HG03558 (cell line): ENCODE measurements around the gene DNMT3A.
A peak's percentile ranks its signal among the peaks of the same experiment; 100 is the strongest.

Experiments used
- ATAC-seq: cut with Tn5 transposase; IDR thresholded peaks from one replicate; pipeline ENCODE4 v1.9.1; 2021; ENCODE audit warnings: moderate number of reproducible peaks; ENCODE audit not compliant: unreplicated experiment; ENCODE audit errors: extremely low read depth

The DNMT3A gene

DNA sequence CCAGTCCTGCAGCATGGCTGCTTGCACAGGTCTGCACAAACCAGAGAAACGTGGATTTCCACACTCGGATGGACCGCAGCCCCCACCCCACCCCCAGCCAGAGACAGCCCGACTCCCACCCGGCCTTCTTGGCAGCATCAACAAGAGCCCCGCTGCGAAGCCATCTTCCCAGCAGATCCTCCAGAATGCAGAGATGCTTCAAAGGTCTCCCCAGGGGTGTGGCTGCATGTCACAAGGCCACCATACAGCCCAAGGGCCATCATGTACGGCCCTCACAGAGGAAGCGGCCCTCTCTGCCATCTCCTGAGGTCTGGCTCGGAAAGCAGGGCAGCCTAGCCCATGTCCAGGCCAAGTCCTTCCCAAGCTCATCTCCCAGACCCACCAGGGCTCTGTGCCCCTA lies 11.5 kb downstream of the DNMT3A start:
- no peak for ATAC-seq

DNA sequence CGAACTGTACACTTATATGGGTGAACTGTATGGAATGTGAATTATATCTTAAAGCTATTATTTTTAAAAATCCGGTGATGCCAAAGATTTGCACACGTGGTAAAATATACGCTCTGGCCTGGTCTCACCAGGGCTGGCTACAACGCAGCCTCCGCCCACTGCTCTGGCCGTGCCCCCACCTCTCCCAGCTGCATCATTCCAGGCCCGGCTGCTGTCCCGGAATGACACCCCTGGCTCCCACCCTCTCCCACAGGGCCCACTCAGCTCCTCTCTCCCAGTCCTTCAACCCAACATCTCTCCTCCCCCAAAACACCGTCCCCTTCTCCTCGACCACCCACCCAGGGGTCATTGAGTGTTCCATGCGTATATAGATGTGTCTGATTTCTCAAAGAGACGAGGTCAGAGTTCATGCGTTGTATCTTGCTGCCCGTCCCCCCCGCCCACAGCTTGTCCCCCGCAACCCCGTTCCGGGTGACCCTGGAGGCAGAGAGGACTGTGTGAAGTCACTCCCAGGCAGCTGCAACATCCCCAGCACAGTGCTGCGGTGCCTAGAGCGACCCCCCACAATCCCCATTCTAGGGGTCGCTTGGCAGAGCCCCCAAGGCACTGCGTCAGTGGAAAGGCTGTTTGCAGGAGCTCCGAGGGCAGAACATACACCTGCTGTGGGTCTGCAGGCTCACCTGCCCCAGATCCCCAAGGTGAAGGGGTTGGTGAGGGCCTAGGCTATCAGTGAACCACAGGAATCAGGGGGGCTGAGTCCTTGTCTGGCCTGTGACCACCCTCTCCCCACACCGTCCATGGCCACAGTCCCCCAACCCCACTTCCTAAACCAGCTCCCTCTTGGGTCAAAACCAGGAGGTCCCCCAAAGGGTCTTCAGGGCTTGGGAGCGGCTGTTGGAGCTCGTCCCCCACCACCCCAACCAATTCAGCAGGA lies 13.3 kb downstream of the DNMT3A start:
- ATAC-seq, result no peak

DNA sequence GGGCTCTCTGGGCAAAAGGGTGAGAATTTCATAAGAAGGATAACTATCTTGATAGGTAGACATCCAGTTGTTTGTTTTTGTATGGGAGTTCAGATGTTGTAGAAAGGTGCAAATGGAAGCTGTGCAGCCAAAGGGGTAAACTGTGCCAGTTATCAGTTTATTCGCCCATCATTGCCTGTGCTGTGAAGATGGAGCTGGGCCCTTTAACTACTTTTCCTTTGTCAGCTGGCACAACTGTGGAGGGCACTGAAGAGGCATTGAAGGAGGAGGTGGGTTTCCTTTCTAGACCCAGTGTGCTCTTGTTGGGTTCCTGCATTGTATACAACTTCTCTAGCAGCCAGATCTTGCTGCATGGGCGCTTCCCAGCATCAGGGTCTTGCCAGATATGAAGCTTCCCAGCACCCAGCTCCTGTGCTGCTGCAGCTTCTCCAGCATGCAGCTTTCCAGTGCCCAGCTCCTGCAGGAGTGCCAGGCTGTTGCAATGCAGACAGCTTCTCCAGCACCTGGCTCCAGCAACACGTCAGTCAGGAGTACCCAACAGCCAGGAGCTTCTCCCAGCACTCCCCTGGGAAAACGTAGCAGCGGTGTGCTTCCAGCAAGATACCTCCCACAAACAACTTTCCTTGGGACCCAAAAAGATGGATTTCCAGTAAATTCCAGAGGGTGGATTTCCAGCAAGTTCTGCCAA lies 15.3 kb downstream of the DNMT3A start:
- ATAC-seq, result no peak

DNA sequence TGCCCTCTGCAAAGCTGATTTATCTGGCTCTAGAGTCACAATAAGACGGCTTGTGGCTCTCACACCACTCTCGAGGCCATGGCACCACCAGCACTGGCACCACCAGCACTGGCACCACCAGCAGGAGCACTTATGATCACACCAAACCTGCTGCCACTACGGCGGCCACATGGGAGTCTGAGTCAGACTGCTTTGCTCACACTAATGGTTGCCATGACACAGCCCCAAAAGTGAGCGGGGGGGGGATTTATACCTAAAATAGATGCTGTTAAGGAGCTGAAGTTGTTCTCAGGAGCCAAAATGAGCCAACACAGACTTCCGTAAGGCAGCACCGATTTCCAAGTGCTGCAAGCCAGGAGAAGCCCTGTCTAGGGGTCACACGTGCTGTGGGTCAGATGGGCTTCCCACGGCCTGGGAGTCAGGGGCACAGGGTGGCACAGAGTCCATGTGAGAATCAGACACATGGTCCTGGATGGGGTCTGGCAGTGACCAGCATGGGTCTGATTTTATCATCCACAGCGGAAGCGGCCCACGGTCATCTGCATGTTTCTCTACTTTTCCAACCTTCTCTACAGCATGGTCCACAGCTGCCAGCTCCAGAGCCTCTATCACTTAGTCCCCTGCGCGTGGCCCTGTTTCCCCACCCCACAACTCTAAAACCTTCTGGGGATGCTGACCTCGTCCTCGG lies 16.7 kb downstream of the DNMT3A start:
- no peak for ATAC-seq

DNA sequence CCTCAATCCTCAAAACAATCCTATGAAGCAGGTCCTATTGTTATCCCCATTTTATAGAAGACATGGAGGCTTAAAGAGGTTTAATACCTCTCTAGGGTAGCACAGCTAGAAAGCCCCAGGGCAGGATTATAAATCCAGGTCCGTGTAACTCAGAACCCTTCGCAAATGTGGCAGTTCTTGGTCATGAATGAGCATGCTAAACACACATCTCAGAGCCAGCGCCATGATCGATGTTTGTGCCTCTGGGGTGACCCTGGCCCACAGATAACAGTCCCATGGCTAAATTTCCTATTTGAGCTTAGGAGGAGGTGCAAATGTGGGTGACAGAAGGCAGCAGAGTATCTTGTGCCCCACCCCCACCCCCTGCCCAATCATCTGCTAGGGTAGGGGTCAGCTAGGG lies 17.5 kb downstream of the DNMT3A start:
- ATAC-seq, result no peak

DNA sequence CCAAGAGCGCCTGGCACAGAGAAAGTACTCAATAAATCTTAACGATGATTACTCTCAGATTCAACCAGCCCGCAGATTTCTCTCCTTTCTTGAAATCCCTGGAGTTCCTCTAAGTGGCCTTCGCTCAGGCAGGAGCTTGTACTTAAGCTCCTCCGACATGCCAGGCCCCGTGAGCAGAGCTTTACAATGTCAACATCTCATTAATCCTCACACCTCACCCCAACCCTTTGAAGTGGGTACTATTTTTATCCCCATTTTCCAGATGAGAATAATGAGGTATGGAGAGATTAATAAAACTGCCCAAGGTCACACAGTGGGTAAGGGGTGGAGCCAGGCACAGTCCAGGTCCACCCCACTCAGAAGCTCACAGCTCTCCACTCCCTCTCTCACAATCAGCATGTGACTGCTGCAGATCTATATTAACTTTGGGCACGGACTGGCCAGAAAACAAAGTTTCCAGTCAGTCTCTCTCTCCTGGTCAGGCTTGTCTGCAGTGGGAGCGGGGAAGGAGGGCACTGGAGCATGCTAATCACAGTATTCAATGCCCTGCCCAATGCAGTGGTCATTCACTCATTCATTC lies 18.0 kb downstream of the DNMT3A start:
- ATAC-seq, result no peak

DNA sequence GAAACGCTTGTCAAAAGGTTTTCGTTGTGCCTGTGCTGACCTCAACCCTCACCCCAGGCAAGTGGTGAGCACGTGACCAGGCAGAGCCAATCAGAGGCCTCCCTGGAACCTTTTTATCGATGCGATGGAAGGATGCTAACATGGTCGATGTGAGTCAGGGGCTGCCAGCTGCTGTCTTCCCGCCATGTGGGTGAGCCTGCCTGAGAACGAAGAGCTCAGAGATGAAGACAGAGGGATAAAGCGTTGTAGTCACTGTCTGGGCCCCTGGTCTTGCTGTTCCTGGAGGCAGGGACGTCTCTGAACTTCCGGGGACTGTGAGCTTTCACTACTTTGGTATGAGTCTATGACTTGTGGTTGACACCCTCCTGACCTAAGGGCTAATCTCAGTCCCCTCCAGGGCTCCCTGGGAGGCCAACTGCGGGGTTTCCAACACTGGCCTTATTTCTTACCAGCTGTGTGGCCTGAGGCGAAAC lies 18.6 kb downstream of the DNMT3A start:
- ATAC-seq, result no peak

DNA sequence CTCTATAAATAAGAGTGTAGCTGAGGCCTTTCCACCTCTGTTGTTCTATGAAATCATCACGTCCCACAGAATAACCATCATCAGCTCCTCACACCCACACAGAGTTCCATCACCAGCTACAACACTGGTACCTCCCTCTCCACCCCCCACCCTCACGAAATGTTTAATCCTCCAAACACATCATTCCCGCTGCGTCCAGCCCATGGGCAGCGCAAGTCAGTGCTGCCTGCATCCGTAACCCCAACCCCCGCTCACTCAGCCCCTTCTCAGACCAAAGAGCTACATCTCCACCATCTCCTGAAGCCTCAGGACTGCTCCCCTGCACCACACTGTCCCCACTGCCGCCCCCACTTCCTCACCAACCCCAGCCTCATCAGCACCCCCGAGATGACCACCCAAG lies 19.4 kb downstream of the DNMT3A start:
- ATAC-seq, result no peak

DNA sequence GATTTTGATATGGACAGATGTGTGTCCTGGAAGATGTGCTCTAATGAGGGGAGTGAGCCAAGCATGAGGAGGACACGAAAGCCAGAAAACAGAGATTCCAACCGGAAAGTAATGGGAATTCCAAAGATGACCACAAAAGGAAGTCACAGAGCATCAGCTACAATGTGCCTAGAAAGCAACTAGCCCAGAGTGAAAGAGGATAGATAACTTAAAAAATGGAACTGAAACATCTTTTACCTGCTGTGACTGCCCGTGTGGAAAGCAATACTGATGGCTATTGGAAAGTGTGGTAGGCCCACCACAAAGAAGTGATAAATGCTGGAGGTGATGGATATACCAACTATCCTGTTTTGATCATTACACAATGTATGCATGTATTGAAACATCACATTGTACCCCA lies 21.6 kb downstream of the DNMT3A start:
- no peak for ATAC-seq

DNA sequence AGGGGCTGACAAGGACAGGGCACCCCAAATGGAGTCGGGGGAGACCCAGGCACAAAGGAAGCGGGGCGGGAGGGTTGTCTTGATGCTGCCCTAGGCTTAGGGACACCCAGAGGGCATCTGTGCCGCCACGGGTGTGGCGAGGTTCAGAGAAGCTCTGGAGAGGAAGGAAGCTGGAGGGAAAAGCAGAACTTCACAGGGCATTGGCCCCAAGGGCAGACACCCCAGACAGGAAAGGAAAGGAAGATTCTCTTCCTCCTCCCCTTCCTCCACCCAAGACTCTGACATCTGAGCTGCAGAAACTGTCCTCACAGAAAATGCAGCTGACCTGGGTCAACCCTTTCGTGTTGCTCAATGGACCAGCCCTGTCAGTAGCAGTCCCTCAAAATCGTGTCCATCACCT lies 25.6 kb downstream of the DNMT3A start:
- no peak for ATAC-seq

DNA sequence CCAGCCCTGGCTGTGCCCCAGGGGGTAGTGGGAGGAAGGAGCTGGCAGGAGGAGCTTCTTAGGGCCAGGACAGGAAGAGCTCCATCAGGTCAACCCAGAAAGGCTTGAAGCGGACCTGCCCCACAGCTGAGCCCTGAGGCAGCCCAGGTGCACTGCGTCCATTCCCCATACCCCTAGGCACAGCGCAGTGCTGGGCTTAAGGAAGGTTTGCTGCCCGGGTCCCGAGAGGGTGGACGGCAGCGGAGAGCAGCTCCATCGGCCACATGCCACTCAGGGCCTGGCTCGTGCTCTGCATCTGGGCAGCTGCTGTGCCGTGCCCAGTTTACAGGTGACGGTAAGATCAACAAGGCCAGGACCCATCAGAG lies 26.4 kb downstream of the DNMT3A start:
- ATAC-seq, result no peak

DNA sequence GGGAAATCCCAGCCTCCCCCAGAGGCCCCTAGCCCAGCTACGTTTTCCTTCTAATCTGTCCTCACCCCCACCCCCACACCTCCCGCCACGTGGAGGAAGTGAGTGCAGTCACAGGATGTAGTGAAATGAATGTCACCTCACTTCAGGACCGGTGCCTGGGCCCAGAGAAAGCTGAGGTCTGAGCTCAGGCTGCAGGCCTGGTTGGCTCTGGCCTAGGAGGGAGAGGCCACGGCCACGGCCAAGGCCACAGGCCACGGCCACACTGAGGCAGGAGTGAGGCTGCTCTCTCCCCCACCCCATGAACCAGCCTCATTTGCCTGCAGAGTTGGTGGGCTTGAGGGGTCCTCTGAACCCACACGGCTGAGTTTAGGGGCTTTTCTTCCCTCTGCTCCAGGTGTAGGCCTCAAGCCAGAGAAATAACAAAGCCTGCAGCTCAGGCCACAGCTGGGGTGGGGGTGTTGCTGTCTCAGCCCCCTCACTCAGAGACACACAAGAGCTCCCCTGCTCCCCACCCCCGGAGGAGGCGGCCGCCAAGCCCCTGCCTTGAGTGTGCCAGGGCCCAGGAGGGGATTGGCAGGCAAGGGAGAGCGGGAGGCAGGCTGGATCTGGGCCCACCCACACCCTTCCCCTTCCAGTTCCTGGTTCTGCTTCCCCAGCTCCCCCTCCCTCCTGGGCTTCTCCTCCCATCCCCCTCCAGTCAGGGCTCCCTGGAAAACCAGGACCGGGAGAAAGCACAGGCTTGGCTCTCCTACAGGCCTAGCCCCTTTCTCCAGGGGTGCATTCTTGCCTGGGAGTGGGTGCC lies 27.0 kb downstream of the DNMT3A start:
- ATAC-seq, result peak; percentile 56

DNA sequence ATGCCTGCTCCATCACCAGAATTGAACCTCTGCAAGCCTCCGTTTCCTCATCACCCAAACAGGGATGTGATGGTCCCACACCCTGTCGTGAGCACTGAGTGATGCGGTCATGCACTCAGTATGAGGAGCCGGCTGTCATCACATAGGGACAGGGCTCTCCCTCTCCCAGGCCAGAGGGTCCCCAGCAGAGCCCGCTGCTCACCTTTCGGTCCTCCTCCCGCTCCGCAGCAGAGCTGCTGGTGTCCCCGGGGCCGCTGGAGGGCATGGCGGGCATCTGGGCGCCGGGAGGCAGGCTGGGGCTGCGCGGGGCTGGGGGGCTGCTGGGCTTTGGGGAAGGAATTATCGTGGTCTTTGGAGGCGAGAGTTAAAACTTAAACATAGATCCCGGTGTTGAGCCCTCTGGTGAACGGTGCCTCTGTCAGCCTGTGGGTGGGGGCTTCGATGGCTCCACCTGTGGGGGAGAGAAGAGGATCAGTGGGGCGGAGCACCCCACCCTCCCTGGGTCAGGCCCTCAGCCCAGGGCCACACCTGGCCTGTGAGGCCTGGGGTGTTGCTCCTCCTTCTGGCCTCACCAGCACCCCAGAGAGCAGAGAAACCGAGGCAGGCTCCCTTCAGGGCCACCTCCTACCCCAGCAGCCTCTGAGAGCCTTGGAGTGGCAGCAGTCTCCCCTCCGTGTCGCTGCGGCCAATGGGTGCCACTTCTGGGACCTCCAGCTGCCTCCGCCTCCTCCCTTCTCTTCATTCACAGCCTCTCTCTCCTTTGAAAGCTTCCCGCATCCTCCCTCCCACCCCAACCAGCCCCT lies 27.8 kb downstream of the DNMT3A start:
- ATAC-seq, result no peak

DNA sequence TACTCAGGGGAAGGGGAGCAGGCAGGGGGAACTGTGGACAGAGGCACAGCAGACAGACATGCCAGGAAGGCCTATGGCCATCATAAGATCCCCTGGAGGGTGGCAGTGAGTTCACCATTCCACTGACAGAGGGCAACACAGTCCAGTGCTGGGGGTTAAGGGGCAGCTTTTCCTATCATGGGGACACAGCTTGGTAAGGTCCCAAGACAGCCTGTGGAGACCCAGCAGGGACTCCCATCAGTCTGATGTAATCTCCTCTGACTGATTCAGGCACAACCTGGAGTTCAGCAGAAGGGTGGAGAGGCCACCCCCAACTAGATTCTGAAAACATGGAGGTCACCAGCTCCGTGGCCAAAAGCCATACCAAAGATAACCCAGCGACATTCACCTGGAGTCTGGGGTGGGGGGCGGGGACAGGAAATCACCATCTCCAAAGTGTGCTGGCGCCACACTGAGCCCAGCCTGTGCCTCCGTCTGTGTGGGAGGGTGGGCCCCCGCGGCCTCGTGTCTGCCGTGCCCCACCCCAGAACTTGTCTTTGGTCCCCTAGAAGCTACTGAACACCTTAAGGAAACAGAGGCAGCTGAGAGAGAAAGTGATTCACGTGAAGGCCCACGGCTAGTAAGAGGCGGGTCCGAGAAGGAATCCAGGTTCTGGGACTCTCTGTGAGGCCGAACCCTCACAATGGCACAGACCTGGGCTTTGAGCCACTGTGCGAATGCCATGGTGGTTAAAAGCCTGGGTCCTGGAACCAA lies 28.6 kb downstream of the DNMT3A start:
- no peak for ATAC-seq

DNA sequence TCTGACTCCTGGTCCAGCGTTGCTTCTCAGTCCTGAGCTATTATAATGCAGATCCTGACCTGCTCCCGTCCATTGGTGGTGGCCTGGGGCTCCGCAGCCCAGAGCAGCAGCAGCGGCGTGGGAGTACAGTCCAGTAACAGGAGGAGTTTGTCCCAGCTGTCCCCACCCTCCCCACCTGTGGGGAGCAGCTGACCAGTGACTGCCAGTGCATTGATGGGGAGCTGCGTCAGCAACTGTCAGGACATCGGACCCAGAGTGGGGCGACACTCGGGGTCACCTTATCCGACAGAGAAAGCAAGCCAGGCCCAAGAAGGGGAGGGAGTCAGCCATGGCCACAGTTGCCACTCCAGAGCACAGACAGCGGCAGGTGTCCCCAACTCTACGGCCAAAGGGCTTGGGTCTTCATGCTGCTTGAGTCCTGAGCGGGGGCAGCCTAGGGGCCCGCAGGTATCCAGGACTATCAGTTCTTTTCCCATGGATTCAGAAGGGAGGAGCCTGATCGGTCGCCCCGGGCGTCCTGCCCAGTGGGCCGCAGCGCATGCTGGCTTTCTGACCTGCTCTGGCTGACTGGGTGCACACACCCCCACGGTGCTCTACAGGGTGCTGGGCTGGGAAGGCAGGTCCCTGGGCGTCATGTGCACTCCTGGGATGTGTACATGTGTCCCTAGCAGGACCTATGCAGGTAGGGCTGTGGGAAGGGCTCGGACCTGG lies 29.7 kb downstream of the DNMT3A start:
- no peak for ATAC-seq

DNA sequence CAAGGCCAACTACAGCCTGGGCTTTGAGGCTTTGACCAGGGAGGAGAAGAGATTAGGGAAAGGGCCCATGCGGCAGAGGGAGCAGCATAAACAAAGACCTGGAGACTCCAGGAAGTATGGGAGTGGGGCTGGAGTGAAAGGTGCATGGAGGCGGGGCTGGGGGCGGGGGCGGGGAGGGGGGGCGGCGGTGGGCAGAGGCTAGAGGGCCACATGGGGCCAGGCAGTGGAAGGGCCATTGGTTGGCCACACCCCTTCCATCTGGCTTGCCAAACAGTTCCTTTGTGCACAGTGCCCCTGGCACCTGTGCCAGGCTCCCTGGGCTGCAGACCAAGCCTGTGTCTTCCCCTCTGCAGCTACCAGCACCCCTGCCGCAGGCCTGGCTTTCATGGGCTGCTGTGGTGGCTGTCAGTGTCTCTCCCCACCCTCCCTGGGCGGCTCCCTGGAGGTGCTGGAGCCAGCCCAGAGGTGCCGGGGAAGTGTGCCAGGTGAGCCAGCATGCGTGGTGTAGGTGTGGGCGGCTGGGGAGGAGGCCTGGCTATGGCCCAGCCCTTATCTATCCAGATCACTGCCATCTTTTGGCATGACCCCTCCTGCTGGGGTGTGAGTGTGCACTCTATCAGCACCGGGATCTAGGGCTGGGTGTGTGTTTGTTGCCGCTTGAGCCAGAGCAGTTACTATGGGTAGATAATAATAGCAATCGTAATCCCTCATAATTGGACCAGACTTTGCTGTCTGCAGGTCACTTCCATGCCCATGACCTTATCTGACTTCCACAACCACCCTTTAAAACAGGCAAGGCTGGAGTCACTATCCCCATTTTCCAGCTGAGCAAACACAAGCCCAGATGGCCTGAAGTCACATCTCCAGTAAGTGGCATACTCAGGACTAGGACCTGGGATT lies 30.5 kb downstream of the DNMT3A start:
- ATAC-seq, result no peak

DNA sequence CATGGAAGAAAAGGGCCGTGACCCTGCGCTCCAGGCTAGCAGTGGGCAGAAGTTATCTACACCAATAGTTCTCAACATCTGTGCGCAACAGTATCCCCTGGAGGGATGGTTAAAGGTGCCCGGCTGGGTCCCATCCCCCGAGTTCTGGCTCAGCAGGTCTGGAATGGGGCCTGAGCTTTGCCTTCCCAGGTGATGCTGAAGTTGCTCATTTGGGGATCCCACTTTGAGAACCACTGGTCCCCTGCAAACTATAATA lies 31.1 kb downstream of the DNMT3A start:
- no peak for ATAC-seq
